Measurements from ENCODE around the gene DBNL. TPM values are rescaled to one million over a fixed set of nuclear protein-coding genes. Genes with fewer than 3 reads are reported as not detected.

DBNL gene
- total and polyA plus RNA-seq, 2 experiments from 2014 or later: 81.8 to 91.1 TPM

- no peaks in the 10 kb centered on the region for H3K9me3 ChIP-seq (ENCODE audit: low read depth)
- WGBS (ENCODE audit: low lambda C conversion rate, missing lambda C conversion rate): 45% methylated on average over 16 of the region's 16 CpGs
- no peaks in the 10 kb centered on the region for H3K36me3 ChIP-seq (replicated peaks; ENCODE audit: insufficient read depth, low read depth)
- DNase-seq (ENCODE audit: low spot score): no peak
- H3K4me2 ChIP-seq: no peak overlapping the region
- no peaks in the 10 kb centered on the region for H3K27me3 ChIP-seq
- H3K79me2 ChIP-seq: no peaks in the 10 kb centered on the region
- no peak overlapping the region for H2AFZ ChIP-seq
- H3K4me3 ChIP-seq: no peak overlapping the region
- H3K9me2 ChIP-seq (replicated peaks; ENCODE audit: insufficient read depth): no peaks in the 10 kb centered on the region
- H3K4me1 ChIP-seq (ENCODE audit: insufficient read depth): no peaks in the 10 kb centered on the region
- no peak for TF ChIP-seq EZH2 (IDR thresholded peaks at IDR 0.05; ENCODE audit: borderline replicate concordance)
- no peak for TF ChIP-seq CTCF (IDR thresholded peaks at IDR 0.05; ENCODE audit: poor library complexity)
- TF ChIP-seq EZH2phosphoT487 (IDR thresholded peaks at IDR 0.05; ENCODE audit: low read depth, severe bottlenecking, unreplicated experiment): no peak
- H3K27ac ChIP-seq: no peak overlapping the region
- H4K20me1 ChIP-seq (ENCODE audit: insufficient read depth, poor library complexity, severe bottlenecking): no peaks in the 10 kb centered on the region
Measured at GRCh38 chr7:44063894-44064651, 19.6 kb downstream of the DBNL start.

- no peak overlapping the region for H3K4me3 ChIP-seq
Measured at GRCh38 chr7:44064791-44065430, 20.4 kb downstream of the DBNL start.

GRCh38 chr7:44065431-44066110, 21.1 kb downstream of the DBNL start, which contains the start of gene PGAM2:
Gene PGAM2 (minus strand): TSS chr7:44065567. CDS start chr7:44065529, 38 bp downstream.
- Histone ChIP-seq H2AFZ (no peak within 1 kb of the TSS), H3K27me3 (no peaks in the 10 kb centered on the region), H3K4me1 (ENCODE audit: insufficient read depth) (no peaks in the 10 kb centered on the region), H3K9me2 (replicated peaks; ENCODE audit: insufficient read depth) (no peaks in the 10 kb centered on the region), H3K4me2 (no peak within 1 kb of the TSS), H3K4me3 (no peak within 1 kb of the TSS), H3K9me3 (ENCODE audit: low read depth) (no peaks in the 10 kb centered on the region), H3K36me3 (replicated peaks; ENCODE audit: insufficient read depth, low read depth) (no peaks in the 10 kb centered on the region), H3K79me2 (no peaks in the 10 kb centered on the region), H4K20me1 (ENCODE audit: insufficient read depth, poor library complexity, severe bottlenecking) (no peaks in the 10 kb centered on the region), H3K27ac (no peak within 1 kb of the TSS)
- 32% methylated on average over 9 of the region's 14 CpGs for whole genome bisulfite sequencing (ENCODE audit: low lambda C conversion rate, missing lambda C conversion rate)
- DNase-seq (ENCODE audit: low spot score): no peak
- no peak for TF ChIP-seq CTCF (IDR thresholded peaks at IDR 0.05; ENCODE audit: poor library complexity)
- no peak for TF ChIP-seq EZH2phosphoT487 (IDR thresholded peaks at IDR 0.05; ENCODE audit: low read depth, severe bottlenecking, unreplicated experiment)
- no peak for TF ChIP-seq EZH2 (IDR thresholded peaks at IDR 0.05; ENCODE audit: borderline replicate concordance)

More at GRCh38 chr7:44064791-44065430, 20.4 kb downstream of the DBNL start:
- no peaks in the 10 kb centered on the region for H3K27me3 ChIP-seq
- H3K4me2 ChIP-seq: no peak overlapping the region
- no peaks in the 10 kb centered on the region for H4K20me1 ChIP-seq (ENCODE audit: insufficient read depth, poor library complexity, severe bottlenecking)
- no peaks in the 10 kb centered on the region for H3K79me2 ChIP-seq
- H3K9me3 ChIP-seq (ENCODE audit: low read depth): no peaks in the 10 kb centered on the region
- H3K36me3 ChIP-seq (replicated peaks; ENCODE audit: insufficient read depth, low read depth): no peaks in the 10 kb centered on the region
- DNase-seq (ENCODE audit: low spot score): no peak
- H3K9me2 ChIP-seq (replicated peaks; ENCODE audit: insufficient read depth): no peaks in the 10 kb centered on the region
- TF ChIP-seq EZH2phosphoT487 (IDR thresholded peaks at IDR 0.05; ENCODE audit: low read depth, severe bottlenecking, unreplicated experiment) (no peak), CTCF (IDR thresholded peaks at IDR 0.05; ENCODE audit: poor library complexity) (no peak), EZH2 (IDR thresholded peaks at IDR 0.05; ENCODE audit: borderline replicate concordance) (no peak)
- no peak overlapping the region for H2AFZ ChIP-seq
- H3K4me1 ChIP-seq (ENCODE audit: insufficient read depth): no peaks in the 10 kb centered on the region
- WGBS (ENCODE audit: low lambda C conversion rate, missing lambda C conversion rate): 71% methylated on average over 27 of the region's 33 CpGs
- H3K27ac ChIP-seq: no peak overlapping the region
